Liver (tissue), 9 donors: ENCODE measurements around the gene TUBA4A. TPM values are rescaled to one million over a fixed set of nuclear protein-coding genes. Genes with fewer than 3 reads are reported as not detected.
A peak's percentile ranks its signal among the peaks of the same experiment; 100 is the strongest.

Source experiments
- DNase-seq: peaks from one replicate; pipeline ENCODE4 v3.0.0-alpha.2; 2017; ENCODE audit warnings: low spot score
- H3K27ac ChIP-seq, 2 donors: one replicate each; pipeline ENCODE4 v1.7.0; 2013; ENCODE audit warnings: inconsistent platforms in 2 of 2, low read length in 2 of 2, control low read depth in 1 of 2, low read depth in 1 of 2, mild to moderate bottlenecking in 1 of 2
- H3K27me3 ChIP-seq, 4 donors: one replicate each; pipeline versions ENCODE4 v1.6.1 to v1.7.0; 2013; ENCODE audit warnings: low read length in 3 of 4, inconsistent platforms in 1 of 4, mild to moderate bottlenecking in 1 of 4, moderate library complexity in 1 of 4; ENCODE audit not compliant: control insufficient read depth in 4 of 4, insufficient read depth in 4 of 4
- H3K36me3 ChIP-seq, 4 donors: one replicate each; pipeline versions ENCODE4 v1.6.1 to v1.7.0; 2013; ENCODE audit warnings: low read length in 3 of 4, mild to moderate bottlenecking in 3 of 4, low read depth in 1 of 4, moderate library complexity in 1 of 4; ENCODE audit not compliant: control insufficient read depth in 4 of 4, insufficient read depth in 3 of 4
- H3K4me1 ChIP-seq, 4 donors: one replicate each; pipeline versions ENCODE4 v1.6.1 to v1.7.0; 2013; ENCODE audit warnings: low read length in 3 of 4, mild to moderate bottlenecking in 3 of 4, moderate library complexity in 1 of 4; ENCODE audit not compliant: control insufficient read depth in 4 of 4, insufficient read depth in 4 of 4
- H3K4me3 ChIP-seq, 3 donors: one replicate each; pipeline versions ENCODE4 v1.6.1 to v1.7.0; 2013; ENCODE audit warnings: low read length in 3 of 3, control low read depth in 1 of 3, low read depth in 1 of 3, mild to moderate bottlenecking in 1 of 3
- H3K9ac ChIP-seq, 2 donors: one replicate each; pipeline ENCODE4 v1.7.0; 2013; ENCODE audit warnings: low read length in 2 of 2, mild to moderate bottlenecking in 2 of 2, moderate library complexity in 2 of 2, control low read depth in 1 of 2, low read depth in 1 of 2
- H3K9me3 ChIP-seq, 4 donors: one replicate each; pipeline versions ENCODE4 v1.6.1 to v1.7.0; 2013; ENCODE audit warnings: low read length in 3 of 4; ENCODE audit not compliant: control insufficient read depth in 4 of 4
- ATF3 ChIP-seq: IDR thresholded peaks from 2 replicates; pipeline ENCODE4 v1.6.1; 2016; ENCODE audit warnings: antibody characterized with exemption
- EGR1 ChIP-seq, 2 donors: IDR thresholded peaks; 2 replicates each; pipeline ENCODE4 v1.6.1; 2016 to 2018; ENCODE audit warnings: antibody characterized with exemption in 2 of 2, low read depth in 2 of 2
- FOXA1 ChIP-seq: IDR thresholded peaks from 2 replicates; pipeline ENCODE4 v1.6.1; 2016; ENCODE audit warnings: antibody characterized with exemption
- FOXA2 ChIP-seq: IDR thresholded peaks from 2 replicates; pipeline ENCODE4 v1.6.1; 2016; ENCODE audit warnings: antibody characterized with exemption
- GABPA ChIP-seq, 2 donors: IDR thresholded peaks in 1 of 2; conservative IDR thresholded peaks in 1 of 2; 2 replicates each; pipeline ENCODE4 v1.6.1; 2016; ENCODE audit warnings: antibody characterized with exemption in 2 of 2, mild to moderate bottlenecking in 1 of 2, moderate library complexity in 1 of 2
- HNF4A ChIP-seq, 2 donors: conservative IDR thresholded peaks; 2 replicates each; pipeline ENCODE4 v1.6.1; 2016; ENCODE audit warnings: antibody characterized with exemption in 2 of 2, mild to moderate bottlenecking in 2 of 2
- HNF4G ChIP-seq: IDR thresholded peaks from 2 replicates; pipeline ENCODE4 v1.6.1; 2016; ENCODE audit warnings: antibody characterized with exemption
- JUND ChIP-seq, 2 donors: IDR thresholded peaks; 2 replicates each; pipeline ENCODE4 v1.6.1; 2016; ENCODE audit warnings: antibody characterized with exemption in 2 of 2
- MAX ChIP-seq: IDR thresholded peaks from 2 replicates; pipeline ENCODE4 v1.6.1; 2016; ENCODE audit warnings: antibody characterized with exemption
- NR2F2 ChIP-seq: IDR thresholded peaks from 2 replicates; pipeline ENCODE4 v1.6.1; 2016; ENCODE audit warnings: antibody characterized with exemption
- RAD21 ChIP-seq, 2 donors: IDR thresholded peaks; 2 replicates each; pipeline ENCODE4 v1.6.1; 2016; ENCODE audit warnings: antibody characterized with exemption in 2 of 2, mild to moderate bottlenecking in 2 of 2
- REST ChIP-seq: IDR thresholded peaks from 2 replicates; pipeline ENCODE4 v1.6.1; 2016; ENCODE audit warnings: antibody characterized with exemption, mild to moderate bottlenecking
- RXRA ChIP-seq, 2 donors: IDR thresholded peaks; 2 replicates each; pipeline ENCODE4 v1.6.1; 2017 to 2018; ENCODE audit warnings: antibody characterized with exemption in 2 of 2, mild to moderate bottlenecking in 1 of 2
- TAF1 ChIP-seq: conservative IDR thresholded peaks from 2 replicates; pipeline ENCODE4 v1.6.1; 2016; ENCODE audit warnings: antibody characterized with exemption, mild to moderate bottlenecking
- ZBTB33 ChIP-seq: IDR thresholded peaks from 2 replicates; pipeline ENCODE4 v1.6.1; 2016; ENCODE audit warnings: antibody characterized with exemption
- WGBS: extraction: QIAGEN DNeasy Blood & Tissue Kit; methylation state at CpG from one replicate; pipeline ENCODE4 v1.1.7; 2013; 5-methylcytosine and 5-hydroxymethylcytosine counted together
- polyA plus RNA-seq, 2 donors: library from polyadenylated mRNA; stranded (reverse) in 1 of 2; unstranded in 1 of 2; fragments of 200-250 nt in 1 of 2; fragments of >200 nt in 1 of 2; fragmentation: Nextera tagmentation in 1 of 2; extraction: Ambion mirVana in 1 of 2; gene quantifications; one replicate each; pipeline versions ENCODE4 v1.2.1 to v1.2.3, GENCODE V29; 2013 to 2015
- total RNA-seq, 2 donors: library from RNA; depleted of rRNA; stranded (reverse); fragments of >200 nt; gene quantifications; one replicate each; pipeline ENCODE4 v1.2.3, GENCODE V29; 2014
- TF ChIP-seq, protein P1 (sequence below): fragments of 150-350 bp; IDR thresholded peaks from 2 replicates; pipeline ENCODE4 v1.5.1; 2017; ENCODE audit warnings: improper control_type of control experiment, low read depth, low read length; ENCODE audit not compliant: missing input control
- donor health status: healthy.
- donor health status: healthy.
- donor health status: healthy.
- donor health status: healthy.
- donor health status: healthy.

The TUBA4A gene
- total and polyA plus RNA-seq, 4 donors = 16.2 to 63.1 (median 31.6) TPM

DNA sequence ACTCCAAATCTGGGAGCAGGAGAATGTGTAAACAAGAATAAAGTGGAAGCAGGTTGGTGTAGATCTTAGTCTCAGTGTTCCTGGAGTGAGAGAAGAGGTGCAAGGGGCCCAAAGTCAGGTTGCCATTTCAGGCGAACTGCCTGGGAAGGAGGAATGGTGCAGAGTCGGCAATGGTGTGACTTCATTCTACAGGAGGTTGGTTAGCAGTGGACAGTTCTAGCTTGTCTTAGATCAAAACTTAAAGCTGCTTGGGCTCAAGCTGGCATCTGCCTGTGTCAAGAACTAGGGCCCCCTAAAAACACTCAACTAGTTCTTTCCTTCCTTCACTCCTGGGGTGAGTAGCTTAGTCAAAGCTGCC lies 4.9 kb downstream of the TUBA4A start:
- 61% methylated on average over 2 of the region's 2 CpGs for WGBS
- Histone ChIP-seq H3K9me3 (no peaks in the 10 kb centered on the region), H3K4me3 (no peak overlapping the region), H3K9ac (no peak overlapping the region), H3K27ac (peak overlapping the region; percentile 73 to 96), H3K4me1 (peaks cover 20 to 73% (median 58%) of the 10 kb centered on the region in 4 donors), H3K27me3 (no peaks in the 10 kb centered on the region), H3K36me3 (peaks cover 0 to 3% (median 0%) of the 10 kb centered on the region in 4 donors)
- TF ChIP-seq, protein P1, sequence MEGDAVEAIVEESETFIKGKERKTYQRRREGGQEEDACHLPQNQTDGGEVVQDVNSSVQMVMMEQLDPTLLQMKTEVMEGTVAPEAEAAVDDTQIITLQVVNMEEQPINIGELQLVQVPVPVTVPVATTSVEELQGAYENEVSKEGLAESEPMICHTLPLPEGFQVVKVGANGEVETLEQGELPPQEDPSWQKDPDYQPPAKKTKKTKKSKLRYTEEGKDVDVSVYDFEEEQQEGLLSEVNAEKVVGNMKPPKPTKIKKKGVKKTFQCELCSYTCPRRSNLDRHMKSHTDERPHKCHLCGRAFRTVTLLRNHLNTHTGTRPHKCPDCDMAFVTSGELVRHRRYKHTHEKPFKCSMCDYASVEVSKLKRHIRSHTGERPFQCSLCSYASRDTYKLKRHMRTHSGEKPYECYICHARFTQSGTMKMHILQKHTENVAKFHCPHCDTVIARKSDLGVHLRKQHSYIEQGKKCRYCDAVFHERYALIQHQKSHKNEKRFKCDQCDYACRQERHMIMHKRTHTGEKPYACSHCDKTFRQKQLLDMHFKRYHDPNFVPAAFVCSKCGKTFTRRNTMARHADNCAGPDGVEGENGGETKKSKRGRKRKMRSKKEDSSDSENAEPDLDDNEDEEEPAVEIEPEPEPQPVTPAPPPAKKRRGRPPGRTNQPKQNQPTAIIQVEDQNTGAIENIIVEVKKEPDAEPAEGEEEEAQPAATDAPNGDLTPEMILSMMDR = no peak
- TF ChIP-seq HNF4G (no peak), REST (no peak), ZBTB33 (no peak), JUND (IDR thresholded peaks at IDR 0.05) (no peak), FOXA1 (no peak), GABPA (IDR thresholded peaks at IDR 0.05 in 1 of 2, conservative IDR thresholded peaks at IDR 0.05 in 1 of 2) (no peak), FOXA2 (no peak), TAF1 (no peak), NR2F2 (no peak), MAX (no peak), RXRA (IDR thresholded peaks at IDR 0.05) (no peak), HNF4A (conservative IDR thresholded peaks at IDR 0.05) (no peak), RAD21 (IDR thresholded peaks at IDR 0.05) (no peak), ATF3 (no peak), EGR1 (IDR thresholded peaks at IDR 0.05; ENCODE audit: low read depth in 2 of 2) (no peak)
- DNase-seq = no peak
